GM18508 (cell line): Measurements from ENCODE around the gene MCL1.
"Not testable (repeated sequence)": the region's sequence is repeated elsewhere in the genome, so short reads cannot be mapped to it uniquely, and the experiment has no call there.

Experiments used
- ATAC-seq: cut with Tn5 transposase; IDR thresholded peaks from one replicate; pipeline ENCODE4 v1.9.1; 2021; ENCODE audit warnings: moderate number of reproducible peaks; ENCODE audit not compliant: insufficient read depth, unreplicated experiment

The MCL1 gene

GRCh38 chr1:150573648-150574071, 5.8 kb downstream of the MCL1 start:
- ATAC-seq, result not testable (repeated sequence)

- ATAC-seq, result no peak
Observed at GRCh38 chr1:150572918-150573647, 6.3 kb downstream of the MCL1 start.

GRCh38 chr1:150568594-150568966, 10.8 kb downstream of the MCL1 start:
- no peak for ATAC-seq

GRCh38 chr1:150567717-150568593, 11.5 kb downstream of the MCL1 start:
- no peak for ATAC-seq

- ATAC-seq, result no peak
Observed at GRCh38 chr1:150567341-150567716, 12.1 kb downstream of the MCL1 start.

GRCh38 chr1:150566589-150567340, 12.6 kb downstream of the MCL1 start:
- no peak for ATAC-seq

GRCh38 chr1:150565240-150565991, 14.0 kb downstream of the MCL1 start:
- ATAC-seq, result not testable (repeated sequence)

- no peak for ATAC-seq
Observed at GRCh38 chr1:150564051-150564991, 15.1 kb downstream of the MCL1 start.

GRCh38 chr1:150563340-150564038, 15.9 kb downstream of the MCL1 start:
- no peak for ATAC-seq

GRCh38 chr1:150562446-150563339, 16.7 kb downstream of the MCL1 start:
- ATAC-seq, result peak; percentile 28

- no peak for ATAC-seq
Observed at GRCh38 chr1:150561974-150562445, 17.4 kb downstream of the MCL1 start.

GRCh38 chr1:150561254-150561973, 18.0 kb downstream of the MCL1 start:
- ATAC-seq, result no peak

- no peak for ATAC-seq
Observed at GRCh38 chr1:150560576-150561253, 18.7 kb downstream of the MCL1 start.

GRCh38 chr1:150560011-150560438, 19.4 kb downstream of the MCL1 start:
- no peak for ATAC-seq

GRCh38 chr1:150559656-150560010, 19.8 kb downstream of the MCL1 start:
- ATAC-seq, result no peak
